ENCODE data around the gene TBC1D8. TPM values are rescaled to one million over a fixed set of nuclear protein-coding genes. Genes with fewer than 3 reads are reported as not detected.

Gene TBC1D8
- total RNA-seq, 2 experiments from 2014 or later = 1.0 to 1.8 TPM

DNA sequence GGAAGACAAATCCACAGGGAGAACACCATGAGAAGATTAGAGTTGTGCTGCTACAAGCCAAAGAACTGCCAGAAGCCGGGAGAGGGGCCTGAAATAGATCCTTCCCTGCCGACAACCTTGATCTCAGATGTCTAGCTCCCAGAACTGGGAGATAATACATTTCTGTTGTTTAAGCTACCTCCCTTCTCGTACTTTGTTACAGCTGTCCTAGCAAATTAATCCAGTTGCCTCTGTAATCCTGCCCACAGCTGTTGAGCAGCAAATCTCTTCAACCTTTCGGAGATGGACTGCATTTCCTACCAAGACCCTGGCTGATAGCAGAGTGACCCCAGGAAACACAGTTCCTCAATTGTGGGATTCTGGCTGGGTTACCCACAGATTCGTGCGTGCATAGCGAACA is 2.6 kb upstream of the TBC1D8 start:
- DNase-seq (no peak), ATAC-seq (ENCODE audit: poor library complexity) (no peak)
- intact Hi-C loops (cut with DNase I, micrococcal nuclease) = loop anchor here in 1 of 2 experiments (2.0 to 10.0 kb wide), 2 partner anchors 147 to 589 kb away; partner anchors contain the start of gene PDCL3
- no peak overlapping the region for H3K4me3 Mint-ChIP-seq
- ChIA-PET POLR2A (no interaction called here), CTCF (no interaction called here)
- Histone ChIP-seq H3K4me3 (ENCODE audit: low read length) (no peak overlapping the region), H3K36me3 (ENCODE audit: insufficient read depth, low read length) (no peaks in the 10 kb centered on the region), H3K9me3 (ENCODE audit: control insufficient read depth in 1 of 2, insufficient read depth in 1 of 2, low read length in 2 of 2) (no peaks in the 10 kb centered on the region), H3K4me1 (ENCODE audit: insufficient read depth, low read length) (peaks cover 28% of the 10 kb centered on the region), H3K27me3 (ENCODE audit: control insufficient read depth in 1 of 2, insufficient read depth in 2 of 2, low read length in 2 of 2) (no peaks in the 10 kb centered on the region), H3K27ac (ENCODE audit: low read depth in 1 of 2, low read length in 2 of 2) (no peak overlapping the region)
- TF ChIP-seq, protein P1, sequence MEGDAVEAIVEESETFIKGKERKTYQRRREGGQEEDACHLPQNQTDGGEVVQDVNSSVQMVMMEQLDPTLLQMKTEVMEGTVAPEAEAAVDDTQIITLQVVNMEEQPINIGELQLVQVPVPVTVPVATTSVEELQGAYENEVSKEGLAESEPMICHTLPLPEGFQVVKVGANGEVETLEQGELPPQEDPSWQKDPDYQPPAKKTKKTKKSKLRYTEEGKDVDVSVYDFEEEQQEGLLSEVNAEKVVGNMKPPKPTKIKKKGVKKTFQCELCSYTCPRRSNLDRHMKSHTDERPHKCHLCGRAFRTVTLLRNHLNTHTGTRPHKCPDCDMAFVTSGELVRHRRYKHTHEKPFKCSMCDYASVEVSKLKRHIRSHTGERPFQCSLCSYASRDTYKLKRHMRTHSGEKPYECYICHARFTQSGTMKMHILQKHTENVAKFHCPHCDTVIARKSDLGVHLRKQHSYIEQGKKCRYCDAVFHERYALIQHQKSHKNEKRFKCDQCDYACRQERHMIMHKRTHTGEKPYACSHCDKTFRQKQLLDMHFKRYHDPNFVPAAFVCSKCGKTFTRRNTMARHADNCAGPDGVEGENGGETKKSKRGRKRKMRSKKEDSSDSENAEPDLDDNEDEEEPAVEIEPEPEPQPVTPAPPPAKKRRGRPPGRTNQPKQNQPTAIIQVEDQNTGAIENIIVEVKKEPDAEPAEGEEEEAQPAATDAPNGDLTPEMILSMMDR (IDR thresholded peaks at IDR 0.05) = no peak
- H3K27ac Mint-ChIP-seq = no peak overlapping the region
- peaks cover 8% of the 10 kb centered on the region for H3K27me3 Mint-ChIP-seq
- no peaks in the 10 kb centered on the region for H3K36me3 Mint-ChIP-seq (ENCODE audit: low read depth)
- H3K9me3 Mint-ChIP-seq = no peaks in the 10 kb centered on the region
- peaks cover 24% of the 10 kb centered on the region for H3K4me1 Mint-ChIP-seq (ENCODE audit: low read depth)

DNA sequence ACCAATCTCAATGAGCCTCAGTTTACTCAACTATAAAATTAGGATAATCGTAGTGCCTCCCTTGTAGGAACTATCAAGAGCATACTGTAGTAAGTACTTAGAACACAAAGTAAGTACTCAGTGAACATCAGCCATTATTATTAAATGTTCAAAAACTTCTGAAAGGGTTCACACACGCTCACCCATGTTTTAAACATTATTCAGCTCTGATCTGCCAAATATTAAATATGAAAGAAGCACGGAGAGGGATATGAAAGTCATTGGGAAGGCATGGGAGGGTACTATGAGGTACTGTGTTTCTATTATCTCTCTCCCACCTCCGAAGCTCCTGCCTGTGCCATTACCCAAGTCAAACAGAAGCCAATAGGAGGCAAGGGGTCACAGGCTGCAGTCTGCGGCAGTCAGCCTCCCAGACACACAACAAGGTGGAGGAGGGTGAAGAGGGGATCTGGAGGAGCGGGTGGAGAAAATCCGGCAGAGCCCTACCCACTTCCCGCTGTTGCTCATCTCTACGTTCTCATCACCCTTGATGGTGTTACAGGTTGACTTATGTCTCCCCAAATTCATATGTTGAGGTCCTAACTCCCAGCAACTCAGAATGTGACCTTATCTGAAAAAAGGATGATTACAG is 2.0 kb upstream of the TBC1D8 start:
- POLR2A ChIA-PET = no interaction called here
- peaks cover 28% of the 10 kb centered on the region for H3K4me1 ChIP-seq (ENCODE audit: insufficient read depth, low read length)
- no peak overlapping the region for H3K27ac Mint-ChIP-seq

DNA sequence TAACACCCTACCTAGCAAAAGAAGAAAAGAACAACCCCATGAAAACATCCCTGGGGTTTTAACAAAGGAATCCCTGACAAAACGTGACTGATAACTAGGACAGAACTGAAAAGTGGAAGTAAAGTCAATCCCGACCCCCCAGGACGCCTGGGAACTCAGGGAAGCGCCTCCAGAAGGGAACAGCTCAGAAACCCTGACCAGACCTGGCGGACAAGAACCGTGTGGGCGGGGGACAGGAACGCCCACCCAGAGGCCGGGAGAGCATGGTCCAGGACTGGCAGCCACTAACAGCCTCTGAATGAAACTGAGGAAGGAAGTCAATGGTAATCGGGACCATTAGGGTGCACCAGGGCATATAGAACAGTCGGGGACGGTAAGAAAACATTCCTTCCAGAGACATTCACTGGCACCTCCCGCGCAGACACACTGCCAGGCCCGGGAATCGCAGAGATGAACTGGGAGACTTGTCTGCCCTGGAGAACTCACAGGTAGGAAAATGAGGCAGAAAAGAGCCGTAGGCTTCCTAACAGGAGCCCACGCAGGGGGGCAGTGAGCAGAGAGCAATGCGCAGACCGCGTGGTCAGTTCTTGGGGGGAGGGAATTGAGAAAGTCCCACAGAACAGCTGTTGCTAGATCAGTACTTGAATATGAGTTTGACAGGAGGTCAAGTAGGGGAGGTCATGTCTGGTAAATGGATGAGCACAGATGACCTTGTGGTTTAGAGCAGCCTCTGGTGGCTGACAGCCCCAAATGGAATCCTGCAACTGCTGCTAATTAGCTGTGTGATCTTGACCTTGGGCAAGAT is 1.3 kb upstream of the TBC1D8 start:
- no peaks in the 10 kb centered on the region for H3K36me3 ChIP-seq (ENCODE audit: insufficient read depth, low read length)
- peaks cover 0 to under 1% of the 10 kb centered on the region in 2 experiments for H3K27me3 ChIP-seq (ENCODE audit: control insufficient read depth in 1 of 2, insufficient read depth in 2 of 2, low read length in 2 of 2)
- H3K4me3 Mint-ChIP-seq = peak overlapping the region; percentile 89
- H3K36me3 Mint-ChIP-seq (ENCODE audit: low read depth) = no peaks in the 10 kb centered on the region
- peaks cover 15% of the 10 kb centered on the region for H3K27me3 Mint-ChIP-seq
- POLR2A ChIA-PET = no interaction called here
- H3K27ac Mint-ChIP-seq = peak overlapping the region; percentile 26
- CTCF ChIA-PET = interaction anchor here (0.6 to 1.7 kb wide), 2 partner anchors 53 to 149 kb away, joined by 3 to 4 read pairs; no protein-coding TSS in a partner anchor
- no peaks in the 10 kb centered on the region for H3K9me3 Mint-ChIP-seq
- H3K27ac ChIP-seq (ENCODE audit: low read depth in 1 of 2, low read length in 2 of 2) = no peak overlapping the region
- peak in 4 of 14 experiments; percentile 21 to 57 (median 38) for DNase-seq
- TF ChIP-seq, protein P1 (IDR thresholded peaks at IDR 0.05) = no peak
- H3K4me1 ChIP-seq (ENCODE audit: insufficient read depth, low read length) = peaks cover 28% of the 10 kb centered on the region
- H3K4me3 ChIP-seq (ENCODE audit: low read length) = peak overlapping the region; percentile 72
- ATAC-seq (ENCODE audit: poor library complexity) = no peak
- intact Hi-C loops (cut with DNase I, micrococcal nuclease) = loop anchor here in 1 of 2 experiments (2.0 to 10.0 kb wide), 2 partner anchors 146 to 588 kb away; partner anchors contain the start of gene PDCL3
- no peaks in the 10 kb centered on the region for H3K9me3 ChIP-seq (ENCODE audit: control insufficient read depth in 1 of 2, insufficient read depth in 1 of 2, low read length in 2 of 2)
- H3K4me1 Mint-ChIP-seq (ENCODE audit: low read depth) = peaks cover 34% of the 10 kb centered on the region

More for the DNA sequence above, 2.0 kb upstream of the TBC1D8 start:
- no peak overlapping the region for H3K4me3 ChIP-seq (ENCODE audit: low read length)
- ATAC-seq (ENCODE audit: poor library complexity) (no peak), DNase-seq (no peak)
- no peaks in the 10 kb centered on the region for H3K36me3 ChIP-seq (ENCODE audit: insufficient read depth, low read length)
- H3K9me3 Mint-ChIP-seq = no peaks in the 10 kb centered on the region
- peak overlapping the region; percentile 89 for H3K4me3 Mint-ChIP-seq
- no peaks in the 10 kb centered on the region for H3K27me3 ChIP-seq (ENCODE audit: control insufficient read depth in 1 of 2, insufficient read depth in 2 of 2, low read length in 2 of 2)
- TF ChIP-seq, protein P1 (IDR thresholded peaks at IDR 0.05) = no peak
- intact Hi-C loops (cut with DNase I, micrococcal nuclease) = loop anchor here in 1 of 2 experiments (2.0 to 10.0 kb wide), 2 partner anchors 146 to 588 kb away; partner anchors contain the start of gene PDCL3
- CTCF ChIA-PET = interaction anchor here (0.6 kb wide), 1 partner anchor 150 kb away, joined by 3 read pairs; no protein-coding TSS in a partner anchor
- no peaks in the 10 kb centered on the region for H3K36me3 Mint-ChIP-seq (ENCODE audit: low read depth)
- peaks cover 14% of the 10 kb centered on the region for H3K27me3 Mint-ChIP-seq
- peaks cover 30% of the 10 kb centered on the region for H3K4me1 Mint-ChIP-seq (ENCODE audit: low read depth)
- H3K9me3 ChIP-seq (ENCODE audit: control insufficient read depth in 1 of 2, insufficient read depth in 1 of 2, low read length in 2 of 2) = no peaks in the 10 kb centered on the region
- no peak overlapping the region for H3K27ac ChIP-seq (ENCODE audit: low read depth in 1 of 2, low read length in 2 of 2)
